Activated CD8-positive, alpha-beta memory T cell treated with anti-CD3 and anti-CD28 coated beads, Interleukin-2, amount 50 U/mL, for 1 hour (primary cell): Measurements from ENCODE around the gene ARID3B.
"Not testable (repeated sequence)": the region's sequence is repeated elsewhere in the genome, so short reads cannot be mapped to it uniquely, and the experiment has no call there.

ENCODE experiments used
- DNase-seq: peaks from one replicate; pipeline ENCODE4 v3.0.0-alpha.2; 2020; ENCODE audit errors: extremely low read depth

The ARID3B gene

DNA sequence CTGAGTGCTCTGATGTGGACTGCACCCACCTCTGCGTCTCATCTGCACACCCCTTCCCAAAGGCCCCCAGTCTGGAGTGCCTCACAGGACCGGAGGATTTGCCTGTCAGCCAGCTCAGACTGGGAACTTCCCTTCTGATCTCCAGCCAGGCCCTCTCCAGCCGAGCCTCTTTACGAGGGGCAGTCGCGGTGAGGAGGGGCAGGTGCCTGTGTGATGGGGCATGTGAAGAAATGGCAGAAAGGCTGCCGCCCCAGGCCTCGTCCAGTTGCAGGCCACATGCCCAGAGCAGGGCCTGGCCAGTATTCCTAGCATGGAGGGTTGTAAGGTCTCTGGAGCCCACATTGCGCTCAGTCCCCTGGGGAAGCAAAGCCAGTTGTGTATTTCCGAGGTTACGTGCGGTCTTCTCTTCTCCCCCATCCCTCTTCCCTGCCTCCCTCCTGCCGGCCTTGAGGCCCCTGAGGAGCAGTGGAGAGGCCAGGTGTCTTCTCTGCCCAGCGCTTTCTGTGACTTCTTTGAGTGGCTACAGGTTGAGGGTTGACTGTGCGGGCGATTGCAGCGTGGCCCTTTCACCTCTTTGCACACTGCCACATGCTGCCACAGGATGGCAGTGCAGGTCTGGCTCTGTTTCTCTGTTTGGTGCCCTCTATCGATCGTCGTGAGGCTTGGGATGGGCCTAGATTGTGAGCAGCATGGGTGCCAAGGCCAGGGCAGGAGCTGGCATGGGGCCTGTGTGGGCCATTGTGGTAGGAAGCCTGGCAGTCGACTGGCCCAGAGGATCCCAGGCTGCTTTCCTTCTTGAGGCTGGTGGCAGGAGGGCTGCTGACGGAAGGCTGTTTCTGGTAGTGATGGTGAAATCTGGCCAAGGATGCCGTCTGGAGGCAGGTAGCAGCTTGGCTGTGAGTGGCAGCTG lies 79.9 kb downstream of the ARID3B start:
- peak; percentile 40 for DNase-seq

GRCh38 chr15:74621546-74621920 lies 80.5 kb downstream of the ARID3B start:
- no peak for DNase-seq

GRCh38 chr15:74621936-74622335 lies 80.9 kb downstream of the ARID3B start:
- no peak for DNase-seq

GRCh38 chr15:74622758-74623157 lies 81.7 kb downstream of the ARID3B start:
- DNase-seq: no peak

- no peak for DNase-seq
These were observed 83.1 kb downstream of the ARID3B start for GRCh38 chr15:74624020-74624602.

DNA sequence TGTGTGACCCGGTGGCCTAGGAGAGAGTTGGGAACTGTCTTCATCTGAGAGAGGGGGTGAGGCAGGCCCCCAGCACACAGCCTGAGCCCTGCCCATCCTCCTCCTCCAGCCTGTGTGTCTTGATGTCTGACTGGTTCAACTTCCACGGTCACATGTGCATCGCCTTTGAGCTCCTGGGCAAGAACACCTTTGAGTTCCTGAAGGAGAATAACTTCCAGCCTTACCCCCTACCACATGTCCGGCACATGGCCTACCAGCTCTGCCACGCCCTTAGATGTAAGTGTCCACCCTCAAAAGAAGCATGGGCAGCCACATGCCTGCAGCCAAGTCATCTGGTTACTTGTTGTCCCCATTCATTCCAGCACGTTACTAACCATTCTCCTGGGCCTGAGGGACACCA lies 84.7 kb downstream of the ARID3B start:
- no peak for DNase-seq

GRCh38 chr15:74626336-74626735 lies 85.3 kb downstream of the ARID3B start:
- DNase-seq: no peak

DNA sequence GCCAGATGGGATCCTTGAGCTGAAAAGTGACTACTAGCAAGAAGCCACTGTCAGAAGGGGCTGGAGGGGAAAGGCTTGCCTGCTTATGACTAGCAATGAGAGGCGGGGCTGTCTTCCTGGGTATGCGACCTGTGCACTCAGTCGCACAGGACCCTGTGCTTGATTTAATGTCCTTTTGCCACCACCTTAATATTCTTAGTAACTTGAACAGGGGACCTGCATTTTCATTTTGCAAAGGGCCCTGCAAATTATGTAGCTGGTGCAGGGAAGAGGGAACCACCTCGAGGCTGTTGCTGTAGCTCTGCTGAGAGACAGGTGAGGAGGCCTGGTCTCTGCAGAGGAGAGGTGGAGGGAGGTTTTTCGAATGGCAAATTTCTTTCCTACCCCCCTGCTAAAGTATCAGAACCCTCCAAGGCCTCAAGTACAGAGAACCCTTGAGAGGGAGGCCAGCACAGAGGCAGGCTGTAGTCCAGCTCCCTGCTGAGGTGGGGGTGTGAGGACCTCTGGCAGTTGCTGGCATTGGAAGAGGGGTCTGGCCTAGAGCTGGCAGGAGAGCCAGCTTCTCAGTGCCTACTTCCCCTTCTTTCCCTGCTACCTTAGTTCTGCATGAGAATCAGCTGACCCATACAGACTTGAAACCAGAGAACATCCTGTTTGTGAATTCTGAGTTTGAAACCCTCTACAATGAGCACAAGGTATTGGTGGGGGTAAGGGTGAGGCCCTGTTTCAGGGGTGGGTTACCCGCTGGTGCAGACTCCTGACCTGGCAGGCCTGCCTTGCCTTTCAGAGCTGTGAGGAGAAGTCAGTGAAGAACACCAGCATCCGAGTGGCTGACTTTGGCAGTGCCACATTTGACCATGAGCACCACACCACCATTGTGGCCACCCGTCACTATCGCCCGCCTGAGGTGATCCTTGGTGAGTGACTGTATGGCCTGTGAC lies 86.0 kb downstream of the ARID3B start:
- DNase-seq: no peak

DNA sequence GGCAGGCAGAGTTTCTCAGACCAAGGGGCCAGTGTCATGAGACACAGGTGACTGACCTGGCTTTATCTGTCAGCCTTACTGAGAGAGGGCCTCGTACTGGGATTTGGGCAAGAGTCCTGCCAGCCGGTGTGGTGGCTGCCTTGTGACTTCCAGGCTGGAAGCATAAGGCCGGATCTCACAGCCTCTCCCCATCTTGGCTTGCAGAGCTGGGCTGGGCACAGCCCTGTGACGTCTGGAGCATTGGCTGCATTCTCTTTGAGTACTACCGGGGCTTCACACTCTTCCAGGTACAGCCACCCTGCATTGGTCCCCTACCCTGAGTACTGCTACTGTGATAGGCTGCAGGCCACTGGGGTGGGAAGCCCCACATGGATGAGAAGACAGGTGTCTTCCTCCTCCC lies 86.7 kb downstream of the ARID3B start:
- DNase-seq: no peak

- DNase-seq: no peak
These were observed 87.2 kb downstream of the ARID3B start for GRCh38 chr15:74628199-74628598.

- DNase-seq: no peak
These were observed 87.9 kb downstream of the ARID3B start for GRCh38 chr15:74628949-74629348.

- not testable (repeated sequence) for DNase-seq
These were observed 88.7 kb downstream of the ARID3B start for GRCh38 chr15:74629696-74630095.

DNA sequence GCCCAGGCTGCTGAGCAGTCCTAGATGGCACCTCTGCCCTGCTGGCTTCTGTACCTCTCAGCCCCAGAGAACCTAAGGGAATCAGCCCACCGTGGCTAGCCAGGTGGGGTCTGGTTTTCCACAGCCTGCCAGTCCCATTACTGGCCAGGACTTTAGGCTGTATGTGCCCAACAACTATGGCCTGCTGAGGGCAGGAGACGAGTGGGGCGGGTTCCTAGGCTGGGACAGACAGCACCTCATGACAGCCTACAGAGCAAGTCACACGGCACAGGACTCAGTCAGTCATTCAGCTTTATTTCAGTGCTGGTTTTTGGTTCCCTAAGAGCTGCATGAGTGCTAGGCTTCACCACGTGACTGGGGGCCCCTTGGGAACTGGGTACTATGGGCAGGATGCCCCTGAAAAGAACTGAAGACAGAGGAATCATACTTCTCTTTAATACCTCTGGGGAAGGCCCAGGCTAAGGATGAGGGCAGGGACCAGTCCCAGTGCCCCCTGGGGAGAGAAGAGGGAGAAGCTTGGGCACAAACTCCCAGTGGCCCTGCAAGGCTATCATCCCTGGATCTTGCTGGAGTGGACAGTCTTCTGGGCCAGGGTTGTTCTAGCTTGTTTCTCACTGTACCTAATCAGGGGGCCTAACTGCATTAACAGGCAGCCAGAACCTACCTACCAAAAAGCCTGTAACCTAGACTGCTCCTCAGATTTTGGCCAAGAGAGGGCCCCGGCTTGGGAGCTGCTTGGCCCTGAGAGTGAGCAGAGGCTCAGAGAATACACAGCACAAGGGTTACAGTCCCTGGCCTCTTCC lies 89.5 kb downstream of the ARID3B start:
- no peak for DNase-seq

- DNase-seq: no peak
These were observed 90.0 kb downstream of the ARID3B start for GRCh38 chr15:74631087-74631385.

- no peak for DNase-seq
These were observed 90.4 kb downstream of the ARID3B start for GRCh38 chr15:74631408-74631807.

DNA sequence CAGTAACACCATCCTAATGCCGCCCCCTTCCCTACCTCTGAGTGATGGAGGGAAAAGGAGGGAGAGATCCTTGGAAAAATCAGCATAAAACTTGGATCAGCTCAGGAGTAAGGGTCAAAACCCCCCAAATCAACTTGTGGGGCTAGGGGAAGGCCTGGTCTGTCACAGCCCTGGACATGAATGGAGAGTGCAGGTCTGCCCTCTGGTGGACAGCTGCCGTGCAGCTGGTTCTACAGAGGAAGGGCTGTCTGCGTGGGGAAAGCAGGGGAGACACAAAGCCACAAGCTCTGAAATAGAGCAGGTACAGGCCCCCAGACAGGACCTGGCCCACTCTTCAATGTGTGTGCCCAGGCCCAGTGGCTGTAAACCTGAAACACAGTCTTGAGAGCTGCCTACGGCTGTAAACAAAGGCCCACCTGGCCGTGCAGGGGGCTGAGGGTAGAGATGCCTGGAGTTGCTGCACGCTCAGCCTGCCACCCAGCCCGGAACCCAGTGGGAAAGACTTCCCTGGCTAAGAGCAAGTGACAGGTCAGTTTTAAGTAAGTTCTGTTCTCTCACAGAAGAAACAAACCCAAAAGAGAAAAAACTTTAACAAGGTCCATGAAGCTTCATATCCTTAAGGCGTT lies 91.0 kb downstream of the ARID3B start:
- no peak for DNase-seq

- DNase-seq: no peak
These were observed 91.6 kb downstream of the ARID3B start for GRCh38 chr15:74632601-74633000.

GRCh38 chr15:74633781-74634180 lies 92.8 kb downstream of the ARID3B start:
- DNase-seq: no peak

- peak; percentile 27 for DNase-seq
These were observed 94.2 kb downstream of the ARID3B start for GRCh38 chr15:74635228-74635627.

- DNase-seq: no peak
These were observed 96.0 kb downstream of the ARID3B start for GRCh38 chr15:74636984-74637383.

GRCh38 chr15:74641151-74641550 lies 100.1 kb downstream of the ARID3B start:
- DNase-seq: no peak
